K562 (cell line): ENCODE results near the gene MYO3A.

Experiments used
- BHLHE40 ChIP-seq: IDR thresholded peaks from 2 replicates; pipeline ENCODE4 v1.6.1; 2011; ENCODE audit warnings: low read length, improper control_type of control experiment
- BRF1 ChIP-seq: IDR thresholded peaks from 3 replicates; pipeline ENCODE4 v1.6.1; 2011; ENCODE audit warnings: borderline replicate concordance, mild to moderate bottlenecking; ENCODE audit not compliant: insufficient read length; ENCODE audit errors: extremely low read depth
- FOXK2 ChIP-seq, 2 experiments: fragments of 450-650 bp; IDR thresholded peaks in 1 of 2; conservative IDR thresholded peaks in 1 of 2; 2 replicates each; pipeline ENCODE4 v1.6.1; 2016; ENCODE audit warnings: low read depth in 2 of 2, mild to moderate bottlenecking in 1 of 2
- HMBOX1 ChIP-seq: sonication (generic); IDR thresholded peaks from 2 replicates; pipeline ENCODE4 v1.6.1; 2016
- SRSF1 ChIP-seq: fragments of 200-400 bp; formaldehyde crosslinking; IDR thresholded peaks from 2 replicates; pipeline ENCODE4 v1.6.1; 2017; ENCODE audit warnings: mild to moderate bottlenecking, low read depth, low read length, moderate library complexity
- TCF7L2 ChIP-seq: fragments of 150-350 bp; IDR thresholded peaks from 2 replicates; pipeline ENCODE4 v1.6.1; 2016; ENCODE audit warnings: low read depth, mild to moderate bottlenecking, low read length, moderate library complexity
- TFE3 ChIP-seq: fragments of 450-650 bp; formaldehyde crosslinking; IDR thresholded peaks from 2 replicates; pipeline ENCODE4 v1.4.0; 2020; ENCODE audit warnings: mild to moderate bottlenecking, mixed read lengths
- TRIM28 ChIP-seq: fragments of 450-650 bp; IDR thresholded peaks from 2 replicates; pipeline ENCODE4 v1.6.1; 2017
- XRCC4 ChIP-seq: IDR thresholded peaks from one replicate; pipeline ENCODE4 v1.6.1; 2011; ENCODE audit not compliant: insufficient read depth, insufficient read length; ENCODE audit errors: extremely low read depth
- ZNF407 ChIP-seq: fragments of 450-650 bp; IDR thresholded peaks from 2 replicates; pipeline ENCODE4 v1.6.1; 2016; ENCODE audit warnings: low read depth
- TF ChIP-seq, protein P1 (sequence below), 3 experiments: IDR thresholded peaks in 2 of 3; conservative IDR thresholded peaks in 1 of 3; 2 replicates each; pipeline ENCODE4 v1.5.1; 2011 to 2012; ENCODE audit warnings: low read length in 3 of 3, mild to moderate bottlenecking in 3 of 3, control low read depth in 2 of 3, improper control_type of control experiment in 1 of 3, inconsistent platforms in 1 of 3, low read depth in 1 of 3, mixed read lengths in 1 of 3, moderate library complexity in 1 of 3; ENCODE audit not compliant: insufficient read depth in 2 of 3
- TF ChIP-seq, protein P2 (sequence below): sonication (generic); formaldehyde crosslinking; IDR thresholded peaks from 2 replicates; pipeline ENCODE4 v1.8.1; 2022; ENCODE audit warnings: missing genetic modification reagents

GRCh38 chr10:26085549-26085948 is 151.5 kb downstream of the MYO3A start:
- TF ChIP-seq, protein P1, sequence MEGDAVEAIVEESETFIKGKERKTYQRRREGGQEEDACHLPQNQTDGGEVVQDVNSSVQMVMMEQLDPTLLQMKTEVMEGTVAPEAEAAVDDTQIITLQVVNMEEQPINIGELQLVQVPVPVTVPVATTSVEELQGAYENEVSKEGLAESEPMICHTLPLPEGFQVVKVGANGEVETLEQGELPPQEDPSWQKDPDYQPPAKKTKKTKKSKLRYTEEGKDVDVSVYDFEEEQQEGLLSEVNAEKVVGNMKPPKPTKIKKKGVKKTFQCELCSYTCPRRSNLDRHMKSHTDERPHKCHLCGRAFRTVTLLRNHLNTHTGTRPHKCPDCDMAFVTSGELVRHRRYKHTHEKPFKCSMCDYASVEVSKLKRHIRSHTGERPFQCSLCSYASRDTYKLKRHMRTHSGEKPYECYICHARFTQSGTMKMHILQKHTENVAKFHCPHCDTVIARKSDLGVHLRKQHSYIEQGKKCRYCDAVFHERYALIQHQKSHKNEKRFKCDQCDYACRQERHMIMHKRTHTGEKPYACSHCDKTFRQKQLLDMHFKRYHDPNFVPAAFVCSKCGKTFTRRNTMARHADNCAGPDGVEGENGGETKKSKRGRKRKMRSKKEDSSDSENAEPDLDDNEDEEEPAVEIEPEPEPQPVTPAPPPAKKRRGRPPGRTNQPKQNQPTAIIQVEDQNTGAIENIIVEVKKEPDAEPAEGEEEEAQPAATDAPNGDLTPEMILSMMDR (IDR thresholded peaks at IDR 0.05 in 2 of 3, conservative IDR thresholded peaks at IDR 0.05 in 1 of 3; ENCODE audit: insufficient read depth in 2 of 3, low read depth in 1 of 3, low read length in 3 of 3) = no peak
- TF ChIP-seq TRIM28 (no peak), HMBOX1 (no peak), SRSF1 (no peak), TCF7L2 (no peak), ZNF407 (no peak), BHLHE40 (no peak), FOXK2 (conservative IDR thresholded peaks at IDR 0.05 in 1 of 2, IDR thresholded peaks at IDR 0.05 in 1 of 2; ENCODE audit: low read depth in 2 of 2) (no peak), BRF1 (no peak), XRCC4 (no peak), TFE3 (CRISPR knock-in tag) (no peak)
- TF ChIP-seq, protein P2, sequence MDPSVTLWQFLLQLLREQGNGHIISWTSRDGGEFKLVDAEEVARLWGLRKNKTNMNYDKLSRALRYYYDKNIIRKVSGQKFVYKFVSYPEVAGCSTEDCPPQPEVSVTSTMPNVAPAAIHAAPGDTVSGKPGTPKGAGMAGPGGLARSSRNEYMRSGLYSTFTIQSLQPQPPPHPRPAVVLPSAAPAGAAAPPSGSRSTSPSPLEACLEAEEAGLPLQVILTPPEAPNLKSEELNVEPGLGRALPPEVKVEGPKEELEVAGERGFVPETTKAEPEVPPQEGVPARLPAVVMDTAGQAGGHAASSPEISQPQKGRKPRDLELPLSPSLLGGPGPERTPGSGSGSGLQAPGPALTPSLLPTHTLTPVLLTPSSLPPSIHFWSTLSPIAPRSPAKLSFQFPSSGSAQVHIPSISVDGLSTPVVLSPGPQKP (CRISPR knock-in tag) = no peak
